ENCODE results near the gene PPM1K.

GRCh38 chr4:88242144-88242543 is 42.2 kb downstream of the PPM1K start:
- TF ChIP-seq, protein P1, sequence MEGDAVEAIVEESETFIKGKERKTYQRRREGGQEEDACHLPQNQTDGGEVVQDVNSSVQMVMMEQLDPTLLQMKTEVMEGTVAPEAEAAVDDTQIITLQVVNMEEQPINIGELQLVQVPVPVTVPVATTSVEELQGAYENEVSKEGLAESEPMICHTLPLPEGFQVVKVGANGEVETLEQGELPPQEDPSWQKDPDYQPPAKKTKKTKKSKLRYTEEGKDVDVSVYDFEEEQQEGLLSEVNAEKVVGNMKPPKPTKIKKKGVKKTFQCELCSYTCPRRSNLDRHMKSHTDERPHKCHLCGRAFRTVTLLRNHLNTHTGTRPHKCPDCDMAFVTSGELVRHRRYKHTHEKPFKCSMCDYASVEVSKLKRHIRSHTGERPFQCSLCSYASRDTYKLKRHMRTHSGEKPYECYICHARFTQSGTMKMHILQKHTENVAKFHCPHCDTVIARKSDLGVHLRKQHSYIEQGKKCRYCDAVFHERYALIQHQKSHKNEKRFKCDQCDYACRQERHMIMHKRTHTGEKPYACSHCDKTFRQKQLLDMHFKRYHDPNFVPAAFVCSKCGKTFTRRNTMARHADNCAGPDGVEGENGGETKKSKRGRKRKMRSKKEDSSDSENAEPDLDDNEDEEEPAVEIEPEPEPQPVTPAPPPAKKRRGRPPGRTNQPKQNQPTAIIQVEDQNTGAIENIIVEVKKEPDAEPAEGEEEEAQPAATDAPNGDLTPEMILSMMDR (conservative IDR thresholded peaks at IDR 0.05 in 1 of 2, IDR thresholded peaks at IDR 0.05 in 1 of 2; ENCODE audit: extremely low read depth in 1 of 2, insufficient read depth in 1 of 2, low read depth in 1 of 2, low read length in 2 of 2): no peak
- TF ChIP-seq EZH2 (IDR thresholded peaks at IDR 0.05; ENCODE audit: borderline replicate concordance, low read length): no peak

All from mammary epithelial cell (primary cell).